DMS114 treated with DMSO at 0.1 percent for 48 hours (cell line): ENCODE measurements around the gene MYO18B.
A peak's percentile ranks its signal among the peaks of the same experiment; 100 is the strongest.

Experiments
- DNase-seq: peaks from one replicate; lab custom pipeline; 2025; ENCODE audit not compliant: unreplicated experiment; lab: John Stamatoyannopoulos, UW

Gene MYO18B

DNA sequence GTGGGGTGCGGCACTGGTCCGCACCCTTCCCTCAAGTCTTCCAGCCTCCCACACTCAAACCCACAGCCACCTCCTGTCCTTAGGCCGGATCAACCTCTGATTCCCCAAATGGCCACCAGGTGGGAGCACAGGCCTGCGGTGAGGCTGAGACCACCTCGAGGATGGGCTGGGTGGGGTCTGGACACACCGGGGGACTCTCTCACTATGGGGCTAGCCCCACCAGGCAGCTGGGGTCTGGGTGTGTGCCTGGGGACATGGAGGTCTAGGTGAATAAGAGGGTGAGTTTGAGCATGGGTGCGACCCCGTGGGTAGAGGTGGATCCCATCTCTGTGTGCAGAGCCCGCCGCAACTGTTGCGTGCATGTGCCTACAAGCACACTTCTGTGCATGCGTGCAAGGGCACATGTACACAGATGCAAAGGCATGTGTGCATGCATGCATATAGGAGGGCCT lies 32.6 kb downstream of the MYO18B start:
- DNase-seq: peak; percentile 3

DNA sequence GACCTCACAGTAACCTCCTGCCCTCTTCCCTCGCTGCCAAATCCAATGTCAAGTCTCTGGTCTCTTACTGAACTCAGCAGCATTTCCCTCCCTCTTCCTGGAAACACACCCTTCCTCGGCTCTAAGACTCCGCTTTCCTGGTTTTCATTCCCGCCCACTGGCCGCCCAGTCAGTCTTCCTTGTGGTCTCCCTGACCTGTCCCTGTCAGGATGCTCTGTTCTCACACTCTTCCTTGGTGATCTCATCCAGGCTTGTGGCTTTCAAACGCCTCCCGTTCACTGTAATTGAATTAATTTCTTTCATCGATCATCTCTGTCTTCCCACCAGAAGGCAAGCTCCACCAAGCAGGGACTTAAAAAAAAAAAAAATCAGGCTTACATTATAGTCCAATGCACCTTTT lies 33.5 kb downstream of the MYO18B start:
- peak; percentile 2 for DNase-seq

DNA sequence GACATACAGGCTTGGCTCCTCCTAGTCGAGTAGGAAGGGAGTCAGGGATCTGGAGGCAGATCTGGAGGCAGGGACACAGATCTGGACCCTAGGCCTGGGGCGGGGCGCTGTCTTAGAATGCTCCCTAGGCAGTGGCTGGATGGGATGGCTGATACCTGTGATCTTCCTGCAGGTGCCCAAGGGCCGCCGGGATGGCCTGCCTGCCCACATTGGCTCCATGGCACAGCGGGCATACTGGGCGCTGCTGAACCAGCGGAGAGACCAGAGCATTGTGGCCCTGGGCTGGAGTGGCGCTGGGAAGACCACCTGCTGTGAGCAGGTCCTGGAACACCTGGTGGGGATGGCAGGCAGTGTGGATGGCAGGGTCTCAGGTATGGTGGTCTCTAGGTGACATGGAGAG lies 35.4 kb downstream of the MYO18B start:
- DNase-seq: no peak

DNA sequence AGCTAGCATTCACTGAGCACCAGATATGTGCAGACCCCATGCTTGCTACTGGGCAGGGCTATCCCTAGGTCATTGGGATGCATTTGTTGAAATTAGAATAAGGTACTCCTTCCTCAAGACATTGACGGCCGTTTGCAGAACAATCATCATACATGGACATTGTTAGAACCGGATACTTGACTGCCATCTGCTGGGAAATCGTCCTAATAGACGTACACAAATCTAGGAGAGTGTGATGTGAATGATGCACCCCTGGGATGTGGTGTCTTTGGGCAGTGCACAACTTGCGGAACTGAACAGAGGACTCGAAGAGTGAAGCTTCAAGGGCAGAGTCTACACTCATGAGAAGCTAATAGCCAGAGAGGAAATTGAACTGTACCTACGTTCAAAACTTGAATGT lies 35.9 kb downstream of the MYO18B start:
- peak; percentile 29 for DNase-seq

DNA sequence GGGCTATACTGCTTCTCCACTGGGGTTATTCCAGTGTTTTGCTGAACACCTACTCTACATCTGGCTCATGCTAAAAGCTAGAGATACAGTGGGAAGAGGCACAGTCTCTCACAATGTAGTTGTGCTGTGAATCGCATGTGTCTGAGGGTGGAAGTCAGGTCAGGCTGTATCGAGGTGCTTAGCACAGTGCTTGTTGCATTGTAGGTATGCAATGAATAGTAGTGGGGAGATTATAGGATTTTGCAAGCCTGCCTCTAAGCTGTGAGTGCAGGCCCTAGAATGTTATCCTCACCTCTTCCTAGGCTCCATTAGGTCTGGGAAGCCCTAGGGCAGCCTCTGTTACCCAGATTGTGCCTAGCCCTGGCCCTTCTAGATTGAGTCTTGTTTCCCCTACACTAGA lies 37.4 kb downstream of the MYO18B start:
- DNase-seq: no peak

DNA sequence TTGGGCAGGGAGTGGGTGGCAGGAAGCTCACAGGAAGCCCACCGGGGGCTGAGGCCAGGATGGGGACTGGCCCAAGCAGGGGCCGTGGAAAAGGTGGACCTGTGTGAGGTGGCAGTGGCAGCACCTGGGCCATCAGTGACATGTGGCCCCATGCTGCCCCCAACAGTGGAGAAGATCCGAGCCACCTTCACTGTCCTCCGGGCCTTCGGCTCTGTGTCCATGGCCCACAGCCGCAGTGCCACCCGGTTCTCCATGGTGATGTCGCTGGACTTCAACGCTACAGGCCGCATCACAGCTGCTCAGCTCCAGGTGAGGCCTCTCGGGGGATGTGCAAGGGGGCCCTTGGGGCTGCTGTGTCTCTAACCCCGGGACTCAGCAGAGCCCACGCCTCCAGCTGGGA lies 37.9 kb downstream of the MYO18B start:
- DNase-seq: no peak

DNA sequence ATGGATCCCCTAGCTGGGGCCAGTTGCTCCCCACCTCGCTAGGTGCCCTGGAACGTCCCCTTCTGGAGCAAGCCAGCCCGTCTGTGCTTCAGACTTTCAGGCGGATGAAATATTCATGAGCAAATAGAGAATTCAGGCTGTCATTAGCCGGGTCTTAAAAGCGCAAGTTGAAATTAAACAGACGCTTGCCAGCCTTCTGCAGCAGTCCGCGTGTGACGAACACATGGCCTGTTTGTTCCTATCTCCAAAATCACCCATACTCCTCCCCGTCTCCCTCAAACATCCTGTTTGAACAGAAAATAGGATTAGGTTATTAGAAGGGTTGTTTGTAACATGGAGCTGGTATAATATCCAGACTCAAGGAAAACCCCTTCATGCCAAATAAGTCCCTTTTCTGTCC lies 38.7 kb downstream of the MYO18B start:
- DNase-seq: no peak

DNA sequence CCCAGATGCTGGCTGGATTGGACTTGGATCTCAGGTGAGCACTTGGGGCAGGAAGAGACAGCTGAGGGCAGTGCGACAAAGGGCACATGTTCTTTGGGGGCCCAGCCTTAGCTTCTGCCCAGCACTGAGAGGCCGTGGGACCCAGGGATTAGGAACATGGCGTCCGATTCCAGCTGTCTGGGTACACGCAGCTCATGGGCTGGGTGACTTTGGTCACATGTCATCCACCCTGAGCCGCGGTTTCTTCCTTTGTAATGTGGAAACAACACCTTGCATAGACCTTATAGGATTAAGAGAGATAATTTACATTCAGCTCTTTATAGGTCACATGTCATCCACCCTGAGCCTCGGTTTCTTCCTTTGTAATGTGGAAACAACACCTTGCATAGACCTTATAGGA lies 39.8 kb downstream of the MYO18B start:
- no peak for DNase-seq

DNA sequence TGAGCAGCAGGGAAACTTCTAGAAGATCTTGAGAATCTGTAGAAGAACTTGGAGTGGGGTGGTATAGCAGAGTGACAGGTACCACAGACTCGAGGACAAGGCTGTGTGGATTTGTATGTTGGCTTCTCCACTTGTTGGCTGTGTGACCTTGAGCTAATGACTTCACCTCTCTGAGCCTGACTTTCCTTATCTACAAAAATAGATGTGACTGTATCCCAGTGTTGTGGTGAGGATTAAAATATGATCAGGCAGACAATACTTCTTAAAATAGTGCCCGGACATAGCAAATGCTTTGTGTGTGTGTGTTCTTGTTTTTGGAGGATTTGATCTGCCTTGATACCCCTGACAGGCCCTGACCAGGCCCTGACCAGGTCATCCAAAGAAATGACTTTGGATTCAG lies 40.8 kb downstream of the MYO18B start:
- DNase-seq: no peak

DNA sequence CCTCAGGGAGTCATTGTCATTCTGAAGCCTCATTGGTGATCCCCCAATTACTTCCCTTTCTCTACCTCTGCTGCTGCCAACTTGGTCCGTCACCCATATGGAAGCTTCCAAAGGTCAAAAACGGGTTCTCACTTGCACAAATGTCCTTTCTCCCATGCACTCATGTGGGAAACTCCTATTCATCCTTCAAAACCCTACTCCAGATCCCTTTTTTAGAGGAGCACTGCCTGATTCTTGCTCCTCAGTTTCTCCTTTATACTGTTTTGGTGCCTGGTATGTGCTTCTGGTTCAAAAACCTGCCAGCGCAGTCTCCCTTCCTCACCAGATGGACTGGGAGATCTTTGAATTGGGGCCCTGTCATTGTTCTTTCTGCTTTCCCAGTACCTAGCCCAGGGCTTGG lies 41.9 kb downstream of the MYO18B start:
- no peak for DNase-seq

DNA sequence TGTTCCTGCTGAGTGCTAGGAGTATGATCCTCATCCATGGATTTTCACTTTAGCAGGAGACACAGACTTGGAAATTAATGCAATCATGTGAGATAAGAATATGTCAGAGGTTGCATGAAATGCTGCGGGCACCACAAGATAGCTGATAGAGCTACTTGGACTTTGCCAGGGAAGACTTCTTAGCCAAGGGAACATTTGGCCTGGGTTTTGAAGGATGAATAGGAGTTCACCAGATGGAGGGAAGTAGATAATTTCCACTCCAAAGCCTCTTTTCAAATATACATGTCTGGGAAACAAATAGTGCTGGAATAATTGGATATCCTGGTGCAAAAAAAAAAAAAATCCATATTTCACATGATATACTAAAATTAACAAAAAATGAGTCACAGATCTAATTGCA lies 44.2 kb downstream of the MYO18B start:
- no peak for DNase-seq

DNA sequence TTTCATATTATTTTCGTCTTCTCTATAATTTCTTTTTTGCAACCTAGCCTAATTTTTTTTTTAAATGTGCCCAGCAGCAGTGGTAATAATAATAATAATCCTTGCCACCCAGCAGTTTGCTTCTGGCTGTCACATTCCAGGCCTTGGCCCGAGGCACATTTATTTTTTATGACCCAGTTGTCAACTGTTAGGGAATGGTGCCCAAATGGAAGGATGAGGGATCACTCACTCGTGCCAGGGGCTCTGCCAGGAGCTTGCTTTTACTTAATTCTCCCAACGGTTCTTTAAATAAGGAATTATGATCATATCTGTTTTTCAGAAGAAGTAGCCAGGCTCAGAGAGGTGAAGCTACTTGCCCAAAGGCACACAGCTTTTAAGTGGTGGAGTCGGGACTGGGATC lies 49.6 kb downstream of the MYO18B start:
- no peak for DNase-seq

DNA sequence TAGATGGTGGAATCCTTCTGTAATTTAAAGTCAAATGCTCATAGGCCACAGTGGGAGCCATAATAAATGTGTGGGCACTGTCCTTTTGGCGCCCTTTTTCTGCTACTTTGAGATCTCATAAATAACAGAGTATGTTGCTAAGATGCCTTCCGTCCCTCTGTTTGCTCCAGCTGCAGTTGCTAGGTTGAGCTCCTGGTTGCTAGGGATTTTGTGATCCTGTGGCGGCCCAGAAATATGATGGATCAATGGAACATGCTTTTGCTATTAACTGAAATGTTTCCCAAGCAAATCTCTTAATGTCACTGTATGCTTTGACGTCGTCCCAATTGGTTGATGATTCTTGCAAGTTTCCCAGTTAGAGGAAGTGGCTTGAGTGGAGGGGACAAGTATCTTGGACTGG lies 53.5 kb downstream of the MYO18B start:
- DNase-seq: no peak

DNA sequence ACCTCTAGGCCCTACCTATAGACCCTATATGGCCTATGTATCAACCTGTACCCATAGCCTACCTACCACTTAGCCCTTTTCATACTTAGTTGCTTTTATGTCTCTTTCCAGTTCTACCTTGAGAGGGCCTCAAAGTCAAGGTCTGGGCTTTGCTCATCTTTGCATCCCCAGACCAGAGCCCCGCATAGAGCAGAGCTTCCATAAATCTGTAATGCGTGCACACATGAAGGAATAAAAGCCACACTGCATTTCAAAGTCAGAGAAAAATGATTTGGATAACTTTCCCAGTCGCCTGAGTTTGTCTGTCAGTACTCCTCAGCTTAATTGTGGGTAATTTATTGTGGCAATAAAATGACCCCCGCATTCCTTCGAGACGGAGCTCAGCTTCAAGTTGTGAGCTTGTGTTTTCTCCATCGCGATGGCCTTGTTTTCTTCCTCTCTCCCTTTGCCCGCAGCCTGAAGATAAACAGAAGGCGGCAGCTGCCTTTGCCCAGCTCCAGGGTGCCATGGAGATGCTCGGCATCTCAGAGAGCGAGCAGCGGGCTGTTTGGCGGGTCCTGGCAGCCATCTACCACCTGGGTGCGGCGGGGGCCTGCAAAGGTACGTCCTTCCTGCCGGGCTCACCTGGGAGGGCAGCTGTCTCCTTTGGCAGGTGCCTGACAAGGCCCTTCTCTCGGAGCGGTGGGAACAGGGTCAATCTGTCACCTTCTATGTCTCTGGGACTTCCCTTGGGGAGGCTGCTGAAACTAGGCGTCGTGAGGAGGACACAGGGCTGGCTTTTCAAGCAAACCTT lies 55.7 kb downstream of the MYO18B start:
- DNase-seq: no peak

DNA sequence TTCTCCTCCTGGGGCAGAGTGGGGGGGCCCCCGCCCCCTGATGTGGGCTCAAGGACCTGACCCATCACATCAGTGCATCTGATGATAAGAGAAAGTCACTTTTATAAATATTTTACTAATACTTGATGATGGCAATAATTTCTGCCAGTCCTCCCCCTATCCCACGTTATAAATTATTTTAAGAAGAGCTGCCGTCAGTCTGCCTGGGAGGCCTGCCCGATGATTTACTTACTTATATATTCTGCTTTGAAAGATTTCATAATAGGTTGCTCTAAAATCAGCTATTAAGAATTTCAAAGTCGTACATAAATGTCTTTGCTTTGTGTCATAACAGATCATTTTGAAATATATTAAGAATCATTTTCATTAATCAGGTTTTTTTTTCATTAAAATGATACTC lies 58.8 kb downstream of the MYO18B start:
- DNase-seq: no peak

DNA sequence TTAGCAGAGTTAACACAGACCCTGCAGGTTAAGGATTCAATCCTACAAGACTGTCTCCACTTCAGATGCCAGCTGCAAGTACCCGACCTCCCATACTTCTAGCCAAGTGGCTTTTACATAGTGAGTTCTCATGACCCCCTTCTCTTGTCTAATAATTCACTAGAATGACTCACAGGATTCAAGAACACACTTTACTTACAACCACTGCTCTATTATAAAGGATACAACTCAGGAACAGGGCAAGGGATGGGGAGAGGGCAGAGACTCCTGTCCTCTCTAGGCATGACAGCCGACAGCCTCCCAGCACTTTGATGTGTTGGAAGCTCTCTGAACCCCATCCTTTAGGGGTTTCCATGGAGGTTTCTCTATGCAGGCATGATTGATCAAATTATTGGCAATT lies 60.0 kb downstream of the MYO18B start:
- no peak for DNase-seq

DNA sequence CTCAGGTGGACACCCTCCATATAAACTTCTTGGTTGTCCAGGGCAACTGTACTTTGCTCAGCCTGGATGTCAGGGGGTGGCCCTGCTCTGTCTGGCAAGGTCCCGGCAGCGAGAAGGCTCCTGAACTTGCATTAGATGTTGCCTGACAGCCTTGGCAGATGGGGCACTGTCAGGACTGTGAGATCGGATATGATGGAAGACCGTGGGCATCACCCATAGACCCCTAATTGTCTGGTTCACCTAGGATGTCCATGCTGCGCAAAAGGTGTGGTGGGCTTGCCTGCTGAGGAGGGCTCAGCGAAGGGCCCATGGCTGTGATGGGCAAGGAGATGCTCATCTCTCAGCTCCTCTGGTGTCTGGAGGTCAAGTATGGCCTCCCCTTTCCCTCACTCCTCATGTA lies 62.7 kb downstream of the MYO18B start:
- DNase-seq: no peak

DNA sequence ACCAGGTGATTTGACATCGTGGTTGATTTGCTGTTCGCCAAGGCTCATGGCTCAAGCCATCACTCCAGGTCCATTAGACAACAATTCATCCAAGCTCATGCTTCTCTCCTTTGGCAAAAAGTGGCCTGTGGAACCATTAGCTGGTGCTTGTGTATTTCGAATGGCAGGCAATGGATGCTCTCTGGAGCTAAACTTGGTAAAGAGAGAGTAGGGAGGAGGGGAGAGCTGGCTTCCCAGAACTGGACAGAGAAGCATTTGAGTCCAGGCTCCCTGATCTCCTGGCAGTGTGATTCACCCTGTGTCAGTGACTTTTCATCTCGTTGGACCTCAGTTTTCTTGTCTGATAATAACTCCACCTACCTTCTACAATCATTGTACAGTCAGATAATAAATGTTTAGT lies 64.6 kb downstream of the MYO18B start:
- DNase-seq: no peak

DNA sequence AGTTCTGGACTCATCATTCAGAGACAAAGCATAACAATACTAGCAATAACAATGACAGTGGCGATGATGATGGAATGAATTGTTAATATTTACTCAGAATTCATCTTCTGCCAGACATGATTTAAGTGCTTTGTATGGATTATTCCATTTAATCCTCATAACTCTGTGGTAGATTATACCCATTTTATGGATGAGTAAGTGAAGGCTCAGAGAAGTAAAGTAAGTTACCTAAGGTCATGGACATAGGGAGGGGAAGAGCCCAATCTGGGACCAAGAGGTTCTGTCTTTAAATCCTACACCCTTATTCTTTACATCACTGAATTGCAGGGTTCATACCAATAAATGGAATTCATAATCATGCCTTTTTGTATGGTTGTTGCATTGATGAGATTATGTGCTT lies 72.7 kb downstream of the MYO18B start:
- no peak for DNase-seq

DNA sequence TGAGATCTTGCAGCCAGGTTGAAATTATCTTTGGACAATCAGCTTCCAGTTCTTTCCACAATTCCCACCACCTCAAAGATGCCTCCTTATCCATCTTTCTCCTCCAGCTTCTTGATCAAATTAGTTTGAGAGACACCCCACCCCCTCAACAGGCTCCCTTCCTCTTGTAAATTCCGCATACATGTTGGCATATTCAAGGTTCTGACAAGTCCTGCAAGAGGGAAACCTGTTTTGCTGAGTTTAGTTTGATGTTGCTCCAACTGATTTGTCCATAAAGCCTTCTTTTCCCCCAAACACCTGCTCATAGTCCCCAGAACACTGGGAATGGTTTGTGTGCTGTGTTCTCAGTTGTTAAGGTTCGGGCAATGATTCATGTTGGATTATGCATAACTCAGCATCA lies 73.6 kb downstream of the MYO18B start:
- DNase-seq: no peak

DNA sequence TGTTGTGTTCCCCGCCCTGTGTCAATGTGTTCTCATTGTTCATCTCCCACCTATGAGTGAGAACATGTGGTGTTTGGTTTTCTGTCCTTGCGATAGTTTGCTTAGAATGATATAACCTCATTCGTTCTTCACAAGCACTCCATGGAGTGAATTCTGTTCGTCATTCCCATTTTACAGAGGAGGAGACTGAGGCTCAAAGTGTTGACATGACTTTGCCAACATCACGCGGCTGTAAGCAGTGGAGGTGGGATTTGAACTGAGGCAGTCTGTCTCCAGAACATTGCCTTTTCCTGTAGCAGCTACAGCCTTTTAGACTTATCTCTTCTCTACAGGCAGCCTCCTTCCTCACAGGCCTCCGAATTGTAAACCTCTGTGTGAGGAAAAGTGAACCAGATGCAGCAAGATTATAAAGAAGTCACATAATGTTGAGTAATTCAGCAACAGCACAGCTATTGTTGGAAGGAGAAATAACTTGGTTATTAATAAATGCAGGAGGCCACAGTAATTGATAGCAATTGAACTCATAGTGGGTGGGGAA lies 74.6 kb downstream of the MYO18B start:
- DNase-seq: no peak

DNA sequence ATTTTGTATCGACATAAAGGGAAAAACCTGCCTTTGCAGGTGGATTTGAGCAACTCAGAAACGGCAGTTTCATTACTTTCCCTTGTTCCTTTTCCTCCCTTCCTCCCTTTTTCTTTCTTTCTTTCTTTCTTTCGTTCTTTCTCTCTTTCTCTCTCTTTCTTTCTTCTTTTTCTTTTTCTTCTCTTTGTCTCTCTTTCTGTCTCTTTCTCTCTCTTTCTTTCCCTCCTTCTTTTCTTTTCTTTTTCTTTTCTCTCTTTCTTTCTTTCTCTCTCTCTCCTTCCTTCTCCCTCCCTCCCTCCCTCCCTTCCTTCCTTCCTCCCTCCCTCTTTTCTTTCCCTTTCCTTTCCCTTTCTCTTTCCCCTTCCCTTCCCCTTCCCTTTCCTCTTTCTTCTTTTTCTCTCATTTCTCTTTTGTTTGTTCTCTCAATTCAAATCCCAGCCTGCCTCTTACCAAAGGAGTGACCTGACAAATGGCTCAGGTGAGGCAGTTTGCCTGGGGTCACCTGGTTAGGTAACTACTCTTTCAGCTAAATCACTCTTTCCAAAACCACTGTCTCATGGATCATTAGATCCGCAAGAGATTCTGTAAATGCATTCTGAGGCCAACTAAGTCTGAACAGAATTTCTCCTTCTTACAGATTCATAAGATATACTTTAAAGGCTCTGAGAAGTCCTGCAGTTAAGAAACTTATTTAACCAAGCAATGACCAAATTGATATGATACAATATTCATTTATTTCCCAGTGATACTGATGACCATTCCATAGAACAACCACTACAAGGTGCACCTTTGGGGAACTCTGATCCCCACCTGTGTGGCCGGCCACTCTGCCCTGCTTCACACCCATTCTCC lies 75.3 kb downstream of the MYO18B start:
- no peak for DNase-seq
